Measurements from ENCODE around the gene C6orf62. TPM values are rescaled to one million over a fixed set of nuclear protein-coding genes. Genes with fewer than 3 reads are reported as not detected.
"Not testable (repeated sequence)": the region's sequence is repeated elsewhere in the genome, so short reads cannot be mapped to it uniquely, and the experiment has no call there.

C6orf62 gene
- 119 and 147 TPM in 2 replicates for total RNA-seq

GRCh38 chr6:24719125-24719971 is at the start of gene C6orf62:
C6orf62 (minus strand) TSS chr6:24719154; CDS start chr6:24718668, 486 bp downstream.
- DNase-seq (ENCODE audit: low read depth, low spot score) = no peak

GRCh38 chr6:24768361-24768760 is 49.4 kb upstream of the C6orf62 start:
- DNase-seq (ENCODE audit: low read depth, low spot score) = no peak

- no peak for DNase-seq (ENCODE audit: low read depth, low spot score)
Observed at GRCh38 chr6:24766680-24767462, 47.9 kb upstream of the C6orf62 start.

GRCh38 chr6:24765968-24766367 is 47.0 kb upstream of the C6orf62 start:
- not testable (repeated sequence) for DNase-seq (ENCODE audit: low read depth, low spot score)

- DNase-seq (ENCODE audit: low read depth, low spot score) = not testable (repeated sequence)
Observed at GRCh38 chr6:24764833-24765828, 46.2 kb upstream of the C6orf62 start.

GRCh38 chr6:24763578-24763977 is 44.6 kb upstream of the C6orf62 start:
- no peak for DNase-seq (ENCODE audit: low read depth, low spot score)

GRCh38 chr6:24761851-24762250 is 42.9 kb upstream of the C6orf62 start:
- no peak for DNase-seq (ENCODE audit: low read depth, low spot score)

- no peak for DNase-seq (ENCODE audit: low read depth, low spot score)
Observed at GRCh38 chr6:24761193-24761835, 42.4 kb upstream of the C6orf62 start.

GRCh38 chr6:24760210-24760609 is 41.3 kb upstream of the C6orf62 start:
- DNase-seq (ENCODE audit: low read depth, low spot score) = no peak

GRCh38 chr6:24759718-24760117 is 40.8 kb upstream of the C6orf62 start:
- no peak for DNase-seq (ENCODE audit: low read depth, low spot score)

- no peak for DNase-seq (ENCODE audit: low read depth, low spot score)
Observed at GRCh38 chr6:24757611-24758010, 38.7 kb upstream of the C6orf62 start.

GRCh38 chr6:24755279-24755678 is 36.3 kb upstream of the C6orf62 start:
- DNase-seq (ENCODE audit: low read depth, low spot score) = no peak

- DNase-seq (ENCODE audit: low read depth, low spot score) = not testable (repeated sequence)
Observed at GRCh38 chr6:24754378-24754777, 35.4 kb upstream of the C6orf62 start.

- no peak for DNase-seq (ENCODE audit: low read depth, low spot score)
Observed at GRCh38 chr6:24753545-24753944, 34.6 kb upstream of the C6orf62 start.

- DNase-seq (ENCODE audit: low read depth, low spot score) = no peak
Observed at GRCh38 chr6:24752917-24753492, 34.1 kb upstream of the C6orf62 start.

GRCh38 chr6:24752503-24752902 is 33.5 kb upstream of the C6orf62 start:
- no peak for DNase-seq (ENCODE audit: low read depth, low spot score)

GRCh38 chr6:24750878-24751277 is 31.9 kb upstream of the C6orf62 start:
- DNase-seq (ENCODE audit: low read depth, low spot score) = not testable (repeated sequence)

- DNase-seq (ENCODE audit: low read depth, low spot score) = no peak
Observed at GRCh38 chr6:24749297-24749696, 30.3 kb upstream of the C6orf62 start.

GRCh38 chr6:24744911-24745310 is 26.0 kb upstream of the C6orf62 start:
- no peak for DNase-seq (ENCODE audit: low read depth, low spot score)

- no peak for DNase-seq (ENCODE audit: low read depth, low spot score)
Observed at GRCh38 chr6:24743944-24744335, 25.0 kb upstream of the C6orf62 start.
